Activated T-cell treated with anti-CD3 and anti-CD28 coated beads, Interleukin-2, amount 50 U/mL, for 48 hours (primary cell): ENCODE results near the gene MAP3K20.
A peak's percentile ranks its signal among the peaks of the same experiment; 100 is the strongest.
"Not testable (repeated sequence)": the region's sequence is repeated elsewhere in the genome, so short reads cannot be mapped to it uniquely, and the experiment has no call there.

Experiments
- DNase-seq, 2 experiments: peaks; one replicate each; pipeline ENCODE4 v3.0.0-alpha.2; 2020

MAP3K20 gene

GRCh38 chr2:173282795-173283545 is 207.3 kb downstream of the MAP3K20 start:
- no peak for DNase-seq

- peak in 1 of 2 experiments; percentile 22 for DNase-seq
These were observed 210.6 kb downstream of the MAP3K20 start for GRCh38 chr2:173286153-173286809.

- no peak for DNase-seq
These were observed 211.9 kb downstream of the MAP3K20 start for GRCh38 chr2:173287594-173287993.

- DNase-seq, result peak; percentile 34 to 48
These were observed 212.9 kb downstream of the MAP3K20 start for GRCh38 chr2:173288561-173288960.

GRCh38 chr2:173290046-173290445 is 214.4 kb downstream of the MAP3K20 start:
- no peak for DNase-seq

- no peak for DNase-seq
These were observed 214.9 kb downstream of the MAP3K20 start for GRCh38 chr2:173290518-173290917.

GRCh38 chr2:173291412-173291811 is 215.8 kb downstream of the MAP3K20 start:
- no peak for DNase-seq

GRCh38 chr2:173296235-173296634 is 220.6 kb downstream of the MAP3K20 start:
- no peak for DNase-seq

- DNase-seq, result no peak
These were observed 223.0 kb downstream of the MAP3K20 start for GRCh38 chr2:173298536-173299097.

- no peak for DNase-seq
These were observed 224.1 kb downstream of the MAP3K20 start for GRCh38 chr2:173299764-173300163.

- DNase-seq, result no peak
These were observed 224.8 kb downstream of the MAP3K20 start for GRCh38 chr2:173300458-173300857.

- not testable (repeated sequence) for DNase-seq
These were observed 225.9 kb downstream of the MAP3K20 start for GRCh38 chr2:173301549-173301948.

GRCh38 chr2:173305303-173305702 is 229.7 kb downstream of the MAP3K20 start:
- DNase-seq, result no peak

- no peak for DNase-seq
These were observed 231.6 kb downstream of the MAP3K20 start for GRCh38 chr2:173307293-173307692.

GRCh38 chr2:173309370-173309769 is 233.7 kb downstream of the MAP3K20 start:
- not testable (repeated sequence) for DNase-seq

- no peak for DNase-seq
These were observed 236.4 kb downstream of the MAP3K20 start for GRCh38 chr2:173311844-173312606.
